Activated T-cell treated with anti-CD3 and anti-CD28 coated beads, Interleukin-2, amount 50 U/mL, for 1 hour (primary cell): ENCODE measurements around the gene C17orf113.
"Not testable (repeated sequence)": the region's sequence is repeated elsewhere in the genome, so short reads cannot be mapped to it uniquely, and the experiment has no call there.

Source experiments
- DNase-seq: peaks from one replicate; pipeline ENCODE4 v3.0.0-alpha.2; 2020

The C17orf113 gene

GRCh38 chr17:42016411-42016831, 34.0 kb downstream of the C17orf113 start:
- DNase-seq = peak; percentile 29

- DNase-seq = not testable (repeated sequence)
Measured at GRCh38 chr17:42013740-42014139, 36.7 kb downstream of the C17orf113 start.

GRCh38 chr17:42012363-42012762, 38.0 kb downstream of the C17orf113 start:
- DNase-seq = not testable (repeated sequence)

GRCh38 chr17:42010898-42011516, 39.4 kb downstream of the C17orf113 start:
- DNase-seq = no peak

- DNase-seq = not testable (repeated sequence)
Measured at GRCh38 chr17:42010266-42010680, 40.1 kb downstream of the C17orf113 start.

- no peak for DNase-seq
Measured at GRCh38 chr17:42009170-42009569, 41.2 kb downstream of the C17orf113 start.

GRCh38 chr17:42005166-42005565, 45.2 kb downstream of the C17orf113 start:
- no peak for DNase-seq

GRCh38 chr17:42002792-42003301, 47.6 kb downstream of the C17orf113 start:
- no peak for DNase-seq

GRCh38 chr17:42002175-42002791, 48.1 kb downstream of the C17orf113 start:
- DNase-seq = no peak

- DNase-seq = no peak
Measured at GRCh38 chr17:42001729-42002128, 48.7 kb downstream of the C17orf113 start.

GRCh38 chr17:42000413-42001133, 49.8 kb downstream of the C17orf113 start:
- DNase-seq = no peak

GRCh38 chr17:41998497-41998896, 51.9 kb downstream of the C17orf113 start:
- DNase-seq = no peak

GRCh38 chr17:41996855-41997164, 53.6 kb downstream of the C17orf113 start:
- no peak for DNase-seq

- DNase-seq = no peak
Measured at GRCh38 chr17:41992576-41992975, 57.8 kb downstream of the C17orf113 start.

- no peak for DNase-seq
Measured at GRCh38 chr17:41989702-41990419, 60.5 kb downstream of the C17orf113 start.

- DNase-seq = no peak
Measured at GRCh38 chr17:41988418-41988817, 62.0 kb downstream of the C17orf113 start.
